HG03457 (cell line): Measurements from ENCODE around the gene EP400.

Experiments
- ATAC-seq: cut with Tn5 transposase; IDR thresholded peaks from one replicate; pipeline ENCODE4 v1.9.1; 2021; ENCODE audit warnings: moderate number of reproducible peaks; ENCODE audit not compliant: unreplicated experiment

EP400 gene

DNA sequence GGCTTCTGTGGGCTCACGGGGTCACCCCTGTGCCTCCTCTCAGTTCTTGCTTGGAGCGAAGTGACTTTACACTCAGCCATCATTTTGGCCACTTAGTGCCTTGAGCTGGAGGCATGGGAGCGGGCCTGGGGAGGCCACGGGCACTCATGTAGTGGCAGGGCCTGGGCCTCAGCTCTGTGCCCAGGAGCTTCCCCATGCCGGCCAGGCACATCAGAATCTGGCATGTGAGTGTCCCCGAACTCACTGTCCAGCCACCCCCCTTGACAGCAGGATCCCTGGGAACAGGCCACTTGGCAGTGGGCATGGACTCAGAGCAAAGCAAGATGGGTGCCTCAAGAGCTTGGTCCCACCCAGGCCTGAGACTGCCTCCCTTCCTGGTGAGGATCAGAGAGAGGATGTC is 164.9 kb downstream of the EP400 start:
- ATAC-seq = no peak

DNA sequence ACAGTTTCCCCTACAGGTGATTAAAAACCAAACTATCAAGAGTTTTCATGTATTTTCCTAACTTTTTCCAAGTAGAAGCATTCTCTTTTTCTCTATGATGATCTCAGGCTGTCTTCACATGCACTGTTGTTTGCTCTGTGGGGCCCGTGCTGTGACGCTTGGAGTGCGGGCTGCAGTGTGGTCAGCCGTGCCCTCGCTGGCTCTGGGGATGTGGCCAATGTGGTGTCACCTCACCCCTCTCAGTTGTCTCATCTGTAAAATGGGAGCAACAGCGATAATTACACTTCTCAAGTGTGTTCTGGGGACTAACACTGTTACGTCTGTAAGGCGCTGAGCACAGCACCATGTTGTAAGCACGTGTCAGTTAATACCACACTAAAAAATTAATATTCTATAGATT is 165.8 kb downstream of the EP400 start:
- no peak for ATAC-seq

DNA sequence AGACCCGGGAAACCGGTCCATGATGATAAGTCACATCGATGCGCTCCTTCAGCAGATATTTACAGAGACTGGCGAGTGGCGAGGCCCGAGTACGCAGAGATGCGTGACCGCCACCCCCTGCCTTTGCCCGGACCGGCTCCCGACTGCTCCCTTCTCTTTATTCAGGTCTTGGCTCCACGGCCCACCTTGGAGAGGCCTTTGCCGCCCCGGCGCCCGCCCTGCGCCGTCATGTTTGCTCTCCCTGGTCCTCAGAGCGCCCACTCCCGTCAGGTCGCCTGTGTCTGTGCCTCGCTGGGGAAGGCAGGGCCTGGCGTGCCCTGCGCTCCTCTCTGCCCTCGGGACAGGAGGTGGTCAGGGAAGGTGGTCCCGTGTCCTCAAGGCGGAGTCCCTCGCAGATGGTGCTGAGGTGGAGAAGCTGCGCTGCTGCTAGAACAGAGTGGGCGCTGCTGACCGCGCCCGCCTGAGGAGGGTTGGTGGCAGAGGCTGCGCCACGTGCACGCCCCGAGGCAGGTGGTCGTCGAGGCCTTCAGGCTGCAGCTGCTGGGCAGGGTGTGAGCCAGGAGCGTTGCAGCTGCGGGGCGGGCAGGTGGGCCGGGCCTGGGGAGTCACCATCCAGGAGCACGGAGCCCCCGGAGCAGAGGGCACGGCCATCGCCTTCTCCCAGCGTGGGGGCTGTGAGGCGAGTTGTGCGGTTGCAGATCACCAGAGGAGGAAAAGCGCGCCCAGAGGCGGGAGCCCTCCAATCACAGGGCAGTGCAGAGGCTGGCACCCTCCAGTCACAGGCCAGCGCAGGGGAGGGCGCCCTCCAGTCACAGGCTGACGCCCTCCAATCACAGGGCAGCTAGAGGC is 167.2 kb downstream of the EP400 start:
- no peak for ATAC-seq

DNA sequence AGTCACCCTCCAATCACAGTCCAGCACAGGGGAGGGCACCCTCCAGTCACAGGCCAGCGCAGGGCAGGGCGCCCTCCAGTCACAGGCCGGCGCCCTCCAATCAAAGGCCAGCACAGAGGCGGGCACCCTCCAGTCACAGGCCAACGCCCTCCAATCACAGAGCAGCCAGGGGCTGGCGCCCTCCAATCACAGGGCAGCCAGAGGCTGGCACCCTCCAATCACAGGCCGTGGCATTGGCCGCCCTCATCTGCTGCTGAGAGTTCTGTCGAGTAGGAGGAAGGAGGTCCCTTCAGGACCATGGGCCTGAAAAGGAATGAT is 167.8 kb downstream of the EP400 start:
- no peak for ATAC-seq

DNA sequence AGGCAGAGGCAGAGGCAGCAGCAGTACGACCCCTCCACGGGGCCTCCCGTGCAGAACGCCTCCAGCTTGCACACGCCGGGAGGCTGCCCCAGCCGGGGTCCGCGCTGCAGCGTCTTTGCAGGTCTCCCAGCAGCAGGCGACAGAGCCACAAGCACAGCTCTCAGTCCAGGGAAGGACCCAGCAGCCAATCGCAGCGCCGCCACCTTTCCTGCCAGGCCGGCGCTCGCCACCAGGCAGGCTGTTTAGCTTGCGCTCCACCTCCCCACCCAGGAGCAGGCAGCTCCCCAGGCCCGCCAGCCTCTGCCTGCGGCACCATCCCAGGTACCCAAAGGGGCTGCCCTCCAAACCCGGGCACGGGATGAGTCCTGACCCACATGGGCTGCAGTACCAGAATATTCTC is 169.1 kb downstream of the EP400 start:
- ATAC-seq = no peak

DNA sequence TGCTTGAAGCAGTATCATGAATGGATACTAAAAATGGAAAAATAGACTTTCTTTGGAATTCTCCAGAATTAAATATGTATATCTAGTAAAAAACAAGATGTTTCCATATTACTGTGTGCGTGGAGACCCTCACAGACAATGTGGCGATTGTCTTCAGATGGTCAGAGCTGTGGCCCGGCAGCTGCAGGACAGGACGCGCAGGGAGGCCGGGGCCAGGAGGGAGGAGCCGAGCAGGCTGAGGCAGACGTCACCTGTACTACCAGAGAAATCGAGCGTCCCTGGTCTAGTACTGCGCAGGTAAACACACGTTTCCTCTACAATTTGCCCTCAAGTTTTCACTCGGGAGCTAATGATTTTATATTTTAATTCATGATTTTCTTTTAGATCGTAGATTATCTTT is 171.5 kb downstream of the EP400 start:
- ATAC-seq = no peak

DNA sequence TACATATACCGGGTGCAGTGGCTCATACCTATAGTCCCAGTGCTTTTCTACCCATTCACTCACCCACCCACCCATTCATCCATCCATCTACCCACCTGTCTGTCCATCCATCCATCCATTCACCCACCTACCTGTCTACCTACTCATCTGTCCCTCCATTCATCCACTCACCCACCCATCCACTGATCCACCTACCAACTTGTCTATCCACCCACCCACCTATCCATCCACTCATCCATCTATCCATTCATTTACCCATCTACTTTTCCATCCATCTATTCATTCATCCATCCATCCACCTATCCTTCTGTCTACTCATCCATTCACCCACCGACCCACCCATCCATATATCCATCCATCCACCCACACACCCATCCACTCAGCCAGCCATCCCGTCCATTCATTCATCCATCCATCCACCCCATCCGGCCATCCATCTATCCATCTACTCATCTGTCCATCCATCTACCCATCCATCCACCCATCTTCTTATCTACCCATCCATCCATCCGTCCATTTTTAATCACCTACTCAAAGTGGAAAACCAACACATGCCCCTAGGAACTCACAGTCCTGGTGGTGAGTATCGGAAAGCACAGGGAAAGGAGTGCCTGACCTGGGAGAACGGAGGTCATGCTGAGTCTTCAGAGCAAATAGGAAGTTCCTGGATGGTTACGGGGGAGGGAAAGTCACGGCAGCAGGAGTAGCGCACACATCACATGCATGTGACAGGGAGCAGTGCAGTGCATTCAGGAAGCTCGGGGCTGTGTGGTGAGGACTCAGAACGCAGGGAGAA is 174.4 kb downstream of the EP400 start:
- ATAC-seq = no peak

DNA sequence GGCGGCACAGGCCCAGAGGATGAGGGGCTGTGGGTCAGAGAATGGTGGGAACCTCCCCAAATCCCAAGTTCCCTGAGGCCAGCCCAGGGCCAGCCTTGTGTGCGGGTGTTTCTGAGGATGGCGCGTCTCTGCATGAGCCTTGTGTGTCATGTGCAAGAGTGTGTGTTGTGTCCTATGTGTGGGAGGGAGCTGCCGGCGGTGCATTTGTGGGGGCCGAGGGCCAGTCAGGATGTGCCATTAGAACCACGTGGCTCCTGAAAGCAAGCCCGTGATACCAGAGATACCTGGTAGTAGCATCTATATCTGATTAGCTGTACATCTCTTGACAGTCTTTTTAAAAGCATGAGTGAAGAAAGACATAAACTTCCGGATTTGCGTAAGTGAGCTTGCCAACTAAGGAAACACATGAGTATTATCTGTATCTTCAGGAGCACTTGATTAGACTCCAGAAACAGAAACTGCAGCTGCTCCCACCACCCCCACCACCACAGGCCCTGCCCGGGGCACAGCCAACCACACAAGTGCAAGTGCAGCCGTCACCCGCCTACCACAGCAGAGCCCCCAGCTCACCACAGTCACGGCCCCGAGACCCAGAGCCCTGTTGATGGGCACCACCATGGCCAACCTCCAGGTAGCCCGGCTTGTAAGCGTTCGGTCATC is 175.2 kb downstream of the EP400 start:
- no peak for ATAC-seq

DNA sequence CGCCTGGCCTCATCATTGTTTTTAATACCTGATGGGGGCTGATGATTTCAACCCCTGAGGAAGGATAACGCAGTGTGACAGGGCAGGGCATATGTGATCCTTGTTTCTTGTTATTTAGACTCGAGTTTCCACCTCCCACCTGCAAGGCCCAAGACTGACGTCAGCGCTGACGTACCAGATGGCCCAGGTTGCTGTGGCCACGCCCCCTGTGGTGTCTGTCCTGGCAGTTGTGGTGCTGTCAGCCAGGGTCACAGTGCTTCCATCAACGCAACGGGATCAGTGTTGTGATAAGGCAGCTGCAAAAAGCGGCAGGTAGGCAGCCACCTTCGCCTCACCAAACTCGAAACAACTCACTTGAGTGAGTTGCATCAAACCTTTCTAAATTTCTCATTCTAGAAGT is 176.0 kb downstream of the EP400 start:
- ATAC-seq = no peak

DNA sequence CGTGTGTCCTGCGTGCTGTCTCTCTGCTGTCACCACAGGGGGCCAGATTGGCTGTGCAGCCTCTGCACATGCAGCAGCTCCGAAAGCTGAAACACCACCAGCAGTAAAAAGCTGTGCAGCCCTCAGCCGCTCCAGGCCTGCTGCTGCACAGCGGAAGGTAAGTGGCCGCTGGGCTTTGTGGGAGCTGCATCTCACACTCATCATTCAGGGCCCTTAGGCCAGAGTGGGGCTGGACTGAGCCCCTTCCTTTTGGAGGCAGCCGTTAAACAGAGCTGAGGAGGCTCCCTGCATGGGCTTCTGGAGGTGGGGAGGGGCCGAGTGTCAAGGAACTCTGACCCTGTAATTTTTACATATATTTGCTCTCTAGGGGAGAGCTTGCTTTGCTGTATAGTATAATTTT is 177.3 kb downstream of the EP400 start:
- ATAC-seq = no peak

DNA sequence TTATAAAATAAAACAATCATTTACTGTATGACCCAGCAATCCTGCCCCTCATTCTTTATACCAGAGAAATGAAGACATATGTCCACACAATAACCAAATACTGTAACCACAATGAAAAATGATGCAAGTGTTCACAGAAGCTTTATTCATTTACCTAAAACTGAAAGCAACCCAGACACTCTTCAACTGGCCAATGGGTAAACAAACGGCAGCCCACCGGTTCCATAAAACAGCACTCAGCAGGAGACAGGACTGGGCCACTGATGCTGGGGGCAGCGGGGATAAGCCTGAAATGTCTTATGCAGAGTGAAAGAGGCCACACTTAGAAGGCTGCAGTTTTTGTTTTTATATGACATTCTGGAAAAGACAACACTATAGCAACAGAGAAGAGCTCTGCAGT is 179.3 kb downstream of the EP400 start:
- ATAC-seq = no peak

DNA sequence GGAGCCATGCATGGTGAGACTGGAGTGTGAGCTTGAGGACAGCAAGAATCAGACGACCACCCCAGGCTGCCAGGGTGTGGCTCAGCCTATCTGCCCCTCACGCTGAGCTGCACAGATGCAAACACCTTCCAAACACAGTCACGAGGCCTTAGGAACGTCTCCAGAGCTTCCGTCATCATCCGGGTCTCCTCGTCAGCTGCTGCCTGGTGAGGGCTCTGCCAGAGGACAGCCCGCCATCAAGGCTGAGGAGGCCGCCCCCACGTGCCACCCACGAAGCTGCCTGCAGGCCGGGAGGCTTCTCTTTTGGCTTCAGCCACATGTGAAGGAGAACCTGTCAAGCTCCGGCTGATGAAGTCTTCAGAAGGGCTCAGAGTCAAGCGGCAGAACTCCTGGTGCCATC is 180.9 kb downstream of the EP400 start:
- no peak for ATAC-seq
